ENCODE results near the gene PIPOX. TPM values are rescaled to one million over a fixed set of nuclear protein-coding genes. Genes with fewer than 3 reads are reported as not detected.

The PIPOX gene
- total RNA-seq, 1 donor from 2014 or later = 3.8 TPM

DNA sequence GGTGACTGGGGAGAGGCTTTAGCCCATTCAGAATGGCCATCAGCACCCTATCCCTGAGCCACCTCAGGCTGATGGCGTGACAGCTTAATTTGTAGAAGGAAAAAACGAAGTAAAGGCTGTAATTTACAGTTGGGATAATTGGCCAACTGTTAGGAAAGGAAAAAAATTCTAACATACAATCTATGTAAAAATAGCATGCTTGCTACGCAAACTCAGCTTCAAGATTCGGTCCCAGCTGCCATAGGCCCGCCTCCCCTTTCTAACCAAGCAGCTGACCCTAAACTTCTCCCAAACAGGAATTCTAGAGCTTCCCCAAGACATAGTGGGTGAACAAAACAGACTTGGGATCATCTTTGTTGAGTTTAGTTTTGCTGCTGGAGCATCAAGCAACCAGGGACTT is 42.0 kb upstream of the PIPOX start:
- no peak for DNase-seq (ENCODE audit: extremely low spot score, unreplicated experiment)
- Mint-ChIP-seq H3K36me3 (no peaks in the 10 kb centered on the region), H3K4me3 (no peak overlapping the region), H3K4me1 (ENCODE audit: unreplicated experiment) (no peaks in the 10 kb centered on the region), H3K27me3 (peaks cover 86% of the 10 kb centered on the region), H3K27ac (no peak overlapping the region), H3K9me3 (no peaks in the 10 kb centered on the region)
- TF ChIP-seq, protein P1, sequence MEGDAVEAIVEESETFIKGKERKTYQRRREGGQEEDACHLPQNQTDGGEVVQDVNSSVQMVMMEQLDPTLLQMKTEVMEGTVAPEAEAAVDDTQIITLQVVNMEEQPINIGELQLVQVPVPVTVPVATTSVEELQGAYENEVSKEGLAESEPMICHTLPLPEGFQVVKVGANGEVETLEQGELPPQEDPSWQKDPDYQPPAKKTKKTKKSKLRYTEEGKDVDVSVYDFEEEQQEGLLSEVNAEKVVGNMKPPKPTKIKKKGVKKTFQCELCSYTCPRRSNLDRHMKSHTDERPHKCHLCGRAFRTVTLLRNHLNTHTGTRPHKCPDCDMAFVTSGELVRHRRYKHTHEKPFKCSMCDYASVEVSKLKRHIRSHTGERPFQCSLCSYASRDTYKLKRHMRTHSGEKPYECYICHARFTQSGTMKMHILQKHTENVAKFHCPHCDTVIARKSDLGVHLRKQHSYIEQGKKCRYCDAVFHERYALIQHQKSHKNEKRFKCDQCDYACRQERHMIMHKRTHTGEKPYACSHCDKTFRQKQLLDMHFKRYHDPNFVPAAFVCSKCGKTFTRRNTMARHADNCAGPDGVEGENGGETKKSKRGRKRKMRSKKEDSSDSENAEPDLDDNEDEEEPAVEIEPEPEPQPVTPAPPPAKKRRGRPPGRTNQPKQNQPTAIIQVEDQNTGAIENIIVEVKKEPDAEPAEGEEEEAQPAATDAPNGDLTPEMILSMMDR (conservative IDR thresholded peaks at IDR 0.05) = no peak

DNA sequence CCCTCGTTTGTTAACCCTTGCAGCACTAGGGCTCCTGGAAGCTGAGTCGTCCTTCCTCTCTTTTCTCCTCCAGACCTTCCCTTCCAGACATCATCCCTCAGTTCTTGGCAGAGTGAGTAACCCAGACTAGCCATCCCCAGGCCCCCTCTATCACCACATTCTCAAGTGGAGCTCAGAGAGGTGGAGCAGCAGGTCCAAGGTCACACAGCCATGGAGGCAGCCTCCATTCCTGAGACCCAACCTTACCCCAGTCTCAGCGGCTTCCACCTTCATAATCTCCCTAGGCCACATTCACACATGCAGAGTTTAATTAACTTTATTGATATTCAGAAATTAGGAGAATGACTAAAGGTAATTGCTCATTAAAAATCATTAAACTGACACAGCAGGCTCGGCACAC is 40.1 kb upstream of the PIPOX start:
- Mint-ChIP-seq H3K9me3 (no peaks in the 10 kb centered on the region), H3K36me3 (no peaks in the 10 kb centered on the region), H3K27ac (no peak overlapping the region), H3K4me1 (ENCODE audit: unreplicated experiment) (no peaks in the 10 kb centered on the region), H3K27me3 (peaks cover 88% of the 10 kb centered on the region), H3K4me3 (no peak overlapping the region)
- TF ChIP-seq, protein P1 (conservative IDR thresholded peaks at IDR 0.05) = no peak
- no peak for DNase-seq (ENCODE audit: extremely low spot score, unreplicated experiment)

DNA sequence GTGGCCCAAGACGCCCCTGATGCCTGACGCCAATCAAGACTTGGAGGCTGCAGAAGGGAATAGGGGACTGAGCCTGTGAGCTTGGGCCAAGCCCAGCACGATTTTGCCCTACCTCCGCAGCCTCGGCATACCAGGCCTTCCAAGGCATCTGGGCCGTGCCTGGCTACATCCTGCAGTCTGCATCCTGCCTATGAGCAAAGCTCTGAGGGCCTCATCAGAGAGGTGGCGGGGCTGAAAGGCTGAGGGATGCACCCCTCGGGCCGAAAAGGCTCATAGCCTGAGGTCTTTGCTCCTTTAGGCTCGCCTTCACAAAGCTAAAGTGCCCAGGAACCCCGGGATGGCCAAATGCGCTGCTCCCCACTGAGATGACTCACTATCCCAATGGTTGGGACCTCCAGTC is 39.7 kb upstream of the PIPOX start:
- Mint-ChIP-seq H3K27me3 (peaks cover 89% of the 10 kb centered on the region), H3K4me1 (ENCODE audit: unreplicated experiment) (no peaks in the 10 kb centered on the region), H3K27ac (no peak overlapping the region), H3K4me3 (no peak overlapping the region), H3K9me3 (no peaks in the 10 kb centered on the region), H3K36me3 (no peaks in the 10 kb centered on the region)
- DNase-seq (ENCODE audit: extremely low spot score, unreplicated experiment) = no peak
- TF ChIP-seq, protein P1 (conservative IDR thresholded peaks at IDR 0.05) = no peak

DNA sequence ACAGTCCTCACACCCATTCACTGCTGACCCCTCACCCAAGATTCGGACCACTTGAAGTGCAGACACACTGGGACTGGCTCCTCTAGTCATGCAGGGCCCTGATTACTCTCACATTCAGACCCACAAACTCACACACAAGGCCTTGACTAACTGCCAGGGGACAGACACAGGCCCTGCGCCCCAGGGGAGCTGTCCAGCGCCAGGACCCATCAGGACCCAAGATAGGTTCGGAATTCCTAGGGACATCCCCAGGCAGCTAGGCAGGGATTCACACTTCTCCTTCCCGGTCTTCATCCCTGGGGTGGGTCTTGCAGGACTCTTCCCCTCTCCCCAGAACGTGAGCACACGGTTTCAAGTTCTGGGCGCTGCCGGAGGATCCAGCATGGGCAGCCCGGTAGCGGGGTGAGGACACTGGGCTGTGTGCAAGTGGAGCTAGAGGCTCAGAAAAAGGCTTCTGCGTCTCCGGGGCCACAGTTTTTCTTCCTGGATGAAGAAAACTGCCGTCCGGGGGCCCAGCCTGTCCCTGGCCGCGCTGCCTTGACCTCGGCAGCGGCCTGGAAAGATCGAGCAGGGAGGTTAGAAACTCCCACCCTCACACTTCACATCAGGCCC is 38.8 kb upstream of the PIPOX start:
- Mint-ChIP-seq H3K4me1 (ENCODE audit: unreplicated experiment) (no peaks in the 10 kb centered on the region), H3K36me3 (no peaks in the 10 kb centered on the region), H3K27ac (no peak overlapping the region), H3K4me3 (peak overlapping the region; percentile 72), H3K27me3 (peaks cover 89% of the 10 kb centered on the region), H3K9me3 (no peaks in the 10 kb centered on the region)
- TF ChIP-seq, protein P1 (conservative IDR thresholded peaks at IDR 0.05) = no peak
- no peak for DNase-seq (ENCODE audit: extremely low spot score, unreplicated experiment)

DNA sequence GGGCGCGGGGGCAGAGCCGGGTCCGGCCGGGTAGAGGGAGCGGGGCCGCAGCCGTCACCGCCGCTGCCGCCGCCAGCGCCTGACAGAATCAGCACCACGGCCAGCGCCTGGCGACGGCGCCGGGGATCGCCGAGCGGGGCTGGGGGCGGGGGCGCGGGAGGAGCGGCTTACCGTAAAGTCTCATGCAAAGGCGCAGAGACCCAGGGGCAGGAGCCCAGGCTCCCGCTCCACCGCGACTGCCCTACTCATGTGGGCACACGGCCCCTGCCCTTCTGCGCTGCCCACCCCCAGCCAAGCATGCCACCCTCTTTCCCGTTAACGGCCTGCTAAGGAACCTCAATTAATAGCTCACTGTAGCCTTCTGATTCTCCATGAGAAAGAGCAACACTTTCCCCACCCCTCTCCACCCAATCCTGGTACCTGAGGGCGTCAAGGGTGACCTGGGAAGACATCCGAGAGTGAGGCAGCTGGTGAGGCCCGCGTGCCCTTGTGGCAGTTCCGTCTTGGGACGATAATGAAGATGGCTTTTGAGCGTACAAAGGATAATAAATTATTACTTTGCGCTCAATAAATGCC is 36.9 kb upstream of the PIPOX start, which contains the start of gene SEZ6:
Gene SEZ6, minus strand, starts transcription at position 98 of the 576 bp plus-strand sequence. CDS start 164 bp downstream, outside the sequence.
- TF ChIP-seq, protein P1 (conservative IDR thresholded peaks at IDR 0.05) = peak; percentile 27
- no peaks in the 10 kb centered on the region for H3K4me1 Mint-ChIP-seq (ENCODE audit: unreplicated experiment)
- H3K36me3 Mint-ChIP-seq = no peaks in the 10 kb centered on the region
- DNase-seq (ENCODE audit: extremely low spot score, unreplicated experiment) = peak; percentile 91
- H3K4me3 Mint-ChIP-seq = peak within 1 kb of the TSS; percentile 72
- H3K27me3 Mint-ChIP-seq = peaks cover 89% of the 10 kb centered on the region
- no peaks in the 10 kb centered on the region for H3K9me3 Mint-ChIP-seq
- H3K27ac Mint-ChIP-seq = no peak within 1 kb of the TSS
